ENCODE results near the gene SSTR3. TPM values are rescaled to one million over a fixed set of nuclear protein-coding genes. Genes with fewer than 3 reads are reported as not detected.

SSTR3 gene
- total RNA-seq, 4 donors from 2014 or later = not detected

DNA sequence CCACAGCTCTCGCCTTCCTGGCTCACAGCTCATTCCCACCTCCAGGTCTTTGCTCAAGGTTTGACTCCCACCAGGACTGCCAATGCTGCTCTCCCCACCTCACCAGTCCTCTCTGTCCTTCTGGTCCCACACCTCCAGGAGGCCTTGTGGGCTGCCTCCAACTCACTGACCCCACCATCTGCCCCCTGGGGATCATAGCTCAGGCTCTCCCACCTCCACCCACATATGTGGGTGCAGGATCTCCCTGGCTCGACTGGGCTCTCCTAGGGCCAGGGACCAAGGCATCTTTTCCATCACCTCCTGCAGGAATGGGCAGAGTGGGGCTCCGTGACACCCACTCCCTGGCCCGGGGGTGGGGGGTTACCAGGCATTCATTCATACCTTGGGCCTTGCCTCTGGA is 13.8 kb upstream of the SSTR3 start:
- WGBS = 96% methylated on average over 4 of the region's 4 CpGs
- no peak for DNase-seq (ENCODE audit: extremely low spot score)
- peaks cover 0 to 13% (median 8%) of the 10 kb centered on the region in 4 donors for H3K4me1 ChIP-seq
- H3K4me3 ChIP-seq = no peak overlapping the region
- peaks cover 0 to 49% (median 0%) of the 10 kb centered on the region in 4 donors for H3K27me3 ChIP-seq
- intact Hi-C loops (cut with DNase I) = no loop called here
- H3K36me3 ChIP-seq = no peaks in the 10 kb centered on the region
- no peaks in the 10 kb centered on the region for H3K9me3 ChIP-seq
- TF ChIP-seq POLR2AphosphoS5 (IDR thresholded peaks at IDR 0.05) (no peak), EP300 (IDR thresholded peaks at IDR 0.05) (no peak), POLR2A (IDR thresholded peaks at IDR 0.05; ENCODE audit: low read depth) (no peak)
- TF ChIP-seq, protein P1, sequence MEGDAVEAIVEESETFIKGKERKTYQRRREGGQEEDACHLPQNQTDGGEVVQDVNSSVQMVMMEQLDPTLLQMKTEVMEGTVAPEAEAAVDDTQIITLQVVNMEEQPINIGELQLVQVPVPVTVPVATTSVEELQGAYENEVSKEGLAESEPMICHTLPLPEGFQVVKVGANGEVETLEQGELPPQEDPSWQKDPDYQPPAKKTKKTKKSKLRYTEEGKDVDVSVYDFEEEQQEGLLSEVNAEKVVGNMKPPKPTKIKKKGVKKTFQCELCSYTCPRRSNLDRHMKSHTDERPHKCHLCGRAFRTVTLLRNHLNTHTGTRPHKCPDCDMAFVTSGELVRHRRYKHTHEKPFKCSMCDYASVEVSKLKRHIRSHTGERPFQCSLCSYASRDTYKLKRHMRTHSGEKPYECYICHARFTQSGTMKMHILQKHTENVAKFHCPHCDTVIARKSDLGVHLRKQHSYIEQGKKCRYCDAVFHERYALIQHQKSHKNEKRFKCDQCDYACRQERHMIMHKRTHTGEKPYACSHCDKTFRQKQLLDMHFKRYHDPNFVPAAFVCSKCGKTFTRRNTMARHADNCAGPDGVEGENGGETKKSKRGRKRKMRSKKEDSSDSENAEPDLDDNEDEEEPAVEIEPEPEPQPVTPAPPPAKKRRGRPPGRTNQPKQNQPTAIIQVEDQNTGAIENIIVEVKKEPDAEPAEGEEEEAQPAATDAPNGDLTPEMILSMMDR (IDR thresholded peaks at IDR 0.05) = no peak
- no peak overlapping the region for H3K27ac ChIP-seq (replicated peaks in 1 of 4)

DNA sequence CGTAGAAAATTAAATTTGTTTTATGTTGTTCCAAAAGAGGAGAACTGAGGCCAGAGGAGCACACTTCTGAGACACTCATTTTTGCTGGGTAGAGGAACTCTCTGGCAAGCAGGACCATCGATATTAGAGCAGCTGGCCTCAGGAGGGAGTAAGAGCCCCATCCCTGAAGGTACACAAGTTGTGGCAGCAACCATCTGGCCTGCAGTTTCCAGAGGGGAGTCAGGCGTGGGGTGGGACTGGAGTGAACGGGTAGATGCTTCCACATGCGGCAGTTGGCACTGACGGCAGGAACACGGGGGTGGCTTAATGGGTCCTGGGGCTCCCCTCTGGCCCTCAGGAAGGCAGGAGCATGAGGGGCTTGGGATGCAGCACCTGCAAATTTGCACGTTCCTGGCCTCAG is 13.2 kb upstream of the SSTR3 start:
- Histone ChIP-seq H3K9me3 (no peaks in the 10 kb centered on the region), H3K4me3 (no peak overlapping the region), H3K4me1 (peaks cover 0 to 13% (median 8%) of the 10 kb centered on the region in 4 donors), H3K27ac (replicated peaks in 1 of 4) (no peak overlapping the region), H3K27me3 (peaks cover 0 to 49% (median 0%) of the 10 kb centered on the region in 4 donors), H3K36me3 (no peaks in the 10 kb centered on the region)
- intact Hi-C loops (cut with DNase I) = no loop called here
- DNase-seq (ENCODE audit: extremely low spot score) = no peak
- TF ChIP-seq, protein P1 (IDR thresholded peaks at IDR 0.05) = no peak
- TF ChIP-seq POLR2AphosphoS5 (IDR thresholded peaks at IDR 0.05) (no peak), EP300 (IDR thresholded peaks at IDR 0.05) (no peak), POLR2A (IDR thresholded peaks at IDR 0.05; ENCODE audit: low read depth) (no peak)
- 58% methylated on average over 8 of the region's 8 CpGs for WGBS

DNA sequence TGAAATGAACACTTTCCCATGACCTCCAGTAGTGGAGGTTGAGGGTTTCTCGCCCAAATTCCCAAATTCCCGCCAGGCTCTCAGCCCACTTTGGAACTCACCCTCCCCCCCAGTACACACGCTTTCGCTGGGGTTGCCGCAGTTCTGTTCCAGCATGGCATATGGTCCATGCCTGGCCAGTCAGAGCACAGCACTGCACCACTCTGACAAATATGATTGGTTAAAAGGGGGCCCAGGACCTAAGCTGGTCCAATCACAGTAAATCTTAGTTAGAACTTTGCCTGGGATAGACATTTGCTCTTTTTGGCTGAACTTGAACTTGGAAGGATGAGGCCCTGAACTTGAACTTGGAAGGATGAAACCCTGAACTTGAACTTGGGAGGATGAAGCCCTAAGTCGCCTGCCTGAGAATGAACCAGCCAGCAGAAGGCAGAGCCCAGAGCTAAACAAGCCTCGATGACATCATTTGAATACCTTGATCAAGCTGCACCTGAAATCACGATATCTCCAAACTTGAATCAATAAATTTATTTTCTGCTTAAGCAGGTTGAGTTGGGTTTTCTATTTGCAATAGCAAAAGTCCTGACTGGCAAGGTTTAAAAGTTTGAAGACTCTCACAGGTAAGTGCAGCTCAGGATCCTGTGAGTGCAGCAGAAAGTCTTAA is 12.6 kb upstream of the SSTR3 start:
- Histone ChIP-seq H3K27me3 (peaks cover 0 to 47% (median 0%) of the 10 kb centered on the region in 4 donors), H3K27ac (replicated peaks in 1 of 4) (no peak overlapping the region), H3K4me3 (no peak overlapping the region), H3K4me1 (peaks cover 0 to 13% (median 7%) of the 10 kb centered on the region in 4 donors), H3K36me3 (no peaks in the 10 kb centered on the region), H3K9me3 (no peaks in the 10 kb centered on the region)
- DNase-seq (ENCODE audit: extremely low spot score) = no peak
- 67% methylated on average over 8 of the region's 8 CpGs for WGBS
- intact Hi-C loops (cut with DNase I) = no loop called here
- TF ChIP-seq, protein P1 (IDR thresholded peaks at IDR 0.05) = no peak
- TF ChIP-seq POLR2A (IDR thresholded peaks at IDR 0.05; ENCODE audit: low read depth) (no peak), POLR2AphosphoS5 (IDR thresholded peaks at IDR 0.05) (no peak), EP300 (IDR thresholded peaks at IDR 0.05) (no peak)

DNA sequence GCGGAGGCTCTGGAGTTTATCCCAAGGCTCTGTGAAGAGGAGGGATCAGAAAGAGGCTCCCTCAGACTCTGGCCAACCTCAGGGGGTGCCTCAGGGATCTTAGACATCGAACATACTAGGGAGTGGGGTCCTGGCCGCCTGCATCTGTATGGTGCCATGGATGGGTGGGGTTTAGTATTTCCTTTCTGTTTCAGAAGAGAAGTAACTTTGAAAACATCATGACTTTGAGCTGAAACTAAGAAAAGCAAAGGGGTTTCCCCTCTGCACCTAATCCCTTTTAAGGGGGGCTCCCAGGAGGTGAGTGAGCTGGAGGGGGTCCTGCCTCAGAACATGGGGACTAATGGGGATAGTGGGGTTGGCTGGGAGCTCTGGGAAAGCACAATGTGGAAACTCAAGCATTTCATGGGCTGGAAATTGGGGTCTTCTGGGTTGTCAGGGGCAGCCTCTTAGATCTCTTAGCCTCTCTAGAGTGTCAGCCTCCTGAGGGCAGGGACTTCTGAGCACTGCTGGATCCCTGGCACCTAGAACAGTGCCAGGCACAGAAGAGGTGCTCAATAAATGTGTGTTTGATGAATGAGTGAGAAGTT is 11.8 kb upstream of the SSTR3 start:
- Histone ChIP-seq H3K36me3 (no peaks in the 10 kb centered on the region), H3K4me1 (peaks cover 0 to 4% (median 0%) of the 10 kb centered on the region in 4 donors), H3K27me3 (peaks cover 0 to 44% (median 0%) of the 10 kb centered on the region in 4 donors), H3K9me3 (no peaks in the 10 kb centered on the region), H3K4me3 (no peak overlapping the region), H3K27ac (replicated peaks in 1 of 4) (no peak overlapping the region)
- 67% methylated on average over 3 of the region's 3 CpGs for WGBS
- DNase-seq (ENCODE audit: extremely low spot score) = no peak
- intact Hi-C loops (cut with DNase I) = no loop called here
- TF ChIP-seq POLR2A (IDR thresholded peaks at IDR 0.05; ENCODE audit: low read depth) (no peak), POLR2AphosphoS5 (IDR thresholded peaks at IDR 0.05) (no peak), EP300 (IDR thresholded peaks at IDR 0.05) (no peak)
- TF ChIP-seq, protein P1 (IDR thresholded peaks at IDR 0.05) = no peak
